ENCODE results near the gene ARTN. TPM values are rescaled to one million over a fixed set of nuclear protein-coding genes. Genes with fewer than 3 reads are reported as not detected.

Gene ARTN
- total and polyA plus RNA-seq, 2 experiments from 2014 or later, result 2.1 TPM; not detected in 1

DNA sequence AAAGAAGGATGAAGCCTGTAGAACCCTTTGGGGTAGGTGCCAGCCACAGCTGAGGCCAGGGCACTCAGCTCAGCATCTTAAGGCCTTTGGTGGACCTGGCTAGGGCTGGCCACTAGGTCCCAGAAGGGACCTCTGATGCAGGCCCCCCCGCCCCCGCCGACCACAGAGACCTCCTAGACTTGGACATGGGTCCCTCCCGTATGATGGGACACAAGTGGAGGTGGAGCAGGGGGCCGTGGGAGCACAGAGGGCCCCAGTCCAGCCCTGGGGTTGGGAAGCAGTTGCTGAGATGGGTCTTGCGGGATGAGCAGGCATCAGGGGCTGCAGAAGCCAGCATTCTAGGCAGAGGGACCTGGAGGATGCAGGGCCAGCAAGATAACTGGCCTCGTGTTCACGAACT lies 48.6 kb downstream of the ARTN start:
- no peak overlapping the region for H3K27ac ChIP-seq
- no peaks in the 10 kb centered on the region for H3K36me3 ChIP-seq (replicated peaks; ENCODE audit: insufficient read depth, low read depth)
- H2AFZ ChIP-seq, result no peak overlapping the region
- H4K20me1 ChIP-seq (ENCODE audit: insufficient read depth, poor library complexity, severe bottlenecking), result peaks cover 11% of the 10 kb centered on the region
- no peak overlapping the region for H3K4me3 ChIP-seq
- no peaks in the 10 kb centered on the region for H3K9me2 ChIP-seq (replicated peaks; ENCODE audit: insufficient read depth)
- no peak for DNase-seq (ENCODE audit: low spot score)
- TF ChIP-seq EZH2phosphoT487 (IDR thresholded peaks at IDR 0.05; ENCODE audit: low read depth, severe bottlenecking, unreplicated experiment) (no peak), EZH2 (IDR thresholded peaks at IDR 0.05; ENCODE audit: borderline replicate concordance) (no peak)
- TF ChIP-seq, protein P1, sequence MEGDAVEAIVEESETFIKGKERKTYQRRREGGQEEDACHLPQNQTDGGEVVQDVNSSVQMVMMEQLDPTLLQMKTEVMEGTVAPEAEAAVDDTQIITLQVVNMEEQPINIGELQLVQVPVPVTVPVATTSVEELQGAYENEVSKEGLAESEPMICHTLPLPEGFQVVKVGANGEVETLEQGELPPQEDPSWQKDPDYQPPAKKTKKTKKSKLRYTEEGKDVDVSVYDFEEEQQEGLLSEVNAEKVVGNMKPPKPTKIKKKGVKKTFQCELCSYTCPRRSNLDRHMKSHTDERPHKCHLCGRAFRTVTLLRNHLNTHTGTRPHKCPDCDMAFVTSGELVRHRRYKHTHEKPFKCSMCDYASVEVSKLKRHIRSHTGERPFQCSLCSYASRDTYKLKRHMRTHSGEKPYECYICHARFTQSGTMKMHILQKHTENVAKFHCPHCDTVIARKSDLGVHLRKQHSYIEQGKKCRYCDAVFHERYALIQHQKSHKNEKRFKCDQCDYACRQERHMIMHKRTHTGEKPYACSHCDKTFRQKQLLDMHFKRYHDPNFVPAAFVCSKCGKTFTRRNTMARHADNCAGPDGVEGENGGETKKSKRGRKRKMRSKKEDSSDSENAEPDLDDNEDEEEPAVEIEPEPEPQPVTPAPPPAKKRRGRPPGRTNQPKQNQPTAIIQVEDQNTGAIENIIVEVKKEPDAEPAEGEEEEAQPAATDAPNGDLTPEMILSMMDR (IDR thresholded peaks at IDR 0.05; ENCODE audit: poor library complexity), result no peak
- H3K27me3 ChIP-seq, result no peaks in the 10 kb centered on the region
- H3K4me1 ChIP-seq (ENCODE audit: insufficient read depth), result peaks cover 29% of the 10 kb centered on the region
- H3K4me2 ChIP-seq, result no peak overlapping the region
- 94% methylated on average over 8 of the region's 8 CpGs for WGBS (ENCODE audit: low lambda C conversion rate, missing lambda C conversion rate)
- H3K9me3 ChIP-seq (ENCODE audit: low read depth), result no peaks in the 10 kb centered on the region
- H3K79me2 ChIP-seq, result peaks cover 29% of the 10 kb centered on the region

DNA sequence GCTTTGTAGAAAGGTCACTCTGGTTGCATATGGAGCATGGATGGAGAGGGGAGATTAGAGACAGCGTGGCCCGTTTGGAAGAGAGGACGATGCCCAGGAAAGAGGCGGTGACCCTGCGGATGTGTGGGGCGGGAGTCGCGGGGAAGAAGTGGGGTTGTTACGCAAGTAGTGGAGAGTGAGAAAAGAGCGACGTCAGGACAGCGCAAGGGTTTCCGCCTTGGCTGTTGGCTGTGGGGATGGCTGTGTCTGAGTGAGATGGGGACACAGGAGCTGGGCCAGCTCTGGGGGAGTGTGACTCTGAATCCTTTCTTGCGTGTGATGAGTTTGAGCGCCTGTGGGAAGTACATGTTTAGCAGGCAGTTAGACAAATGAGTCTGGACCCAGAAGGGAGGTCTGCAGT lies 49.2 kb downstream of the ARTN start:
- Histone ChIP-seq H3K4me1 (ENCODE audit: insufficient read depth) (peaks cover 26% of the 10 kb centered on the region), H4K20me1 (ENCODE audit: insufficient read depth, poor library complexity, severe bottlenecking) (peaks cover 5% of the 10 kb centered on the region), H3K4me2 (no peak overlapping the region), H3K9me3 (ENCODE audit: low read depth) (no peaks in the 10 kb centered on the region), H3K79me2 (peaks cover 23% of the 10 kb centered on the region), H3K36me3 (replicated peaks; ENCODE audit: insufficient read depth, low read depth) (no peaks in the 10 kb centered on the region), H2AFZ (no peak overlapping the region), H3K27ac (no peak overlapping the region), H3K9me2 (replicated peaks; ENCODE audit: insufficient read depth) (no peaks in the 10 kb centered on the region), H3K27me3 (no peaks in the 10 kb centered on the region), H3K4me3 (no peak overlapping the region)
- no peak for DNase-seq (ENCODE audit: low spot score)
- 95% methylated on average over 15 of the region's 15 CpGs for WGBS (ENCODE audit: low lambda C conversion rate, missing lambda C conversion rate)
- TF ChIP-seq EZH2 (IDR thresholded peaks at IDR 0.05; ENCODE audit: borderline replicate concordance) (no peak), EZH2phosphoT487 (IDR thresholded peaks at IDR 0.05; ENCODE audit: low read depth, severe bottlenecking, unreplicated experiment) (no peak)
- TF ChIP-seq, protein P1 (IDR thresholded peaks at IDR 0.05; ENCODE audit: poor library complexity), result no peak

DNA sequence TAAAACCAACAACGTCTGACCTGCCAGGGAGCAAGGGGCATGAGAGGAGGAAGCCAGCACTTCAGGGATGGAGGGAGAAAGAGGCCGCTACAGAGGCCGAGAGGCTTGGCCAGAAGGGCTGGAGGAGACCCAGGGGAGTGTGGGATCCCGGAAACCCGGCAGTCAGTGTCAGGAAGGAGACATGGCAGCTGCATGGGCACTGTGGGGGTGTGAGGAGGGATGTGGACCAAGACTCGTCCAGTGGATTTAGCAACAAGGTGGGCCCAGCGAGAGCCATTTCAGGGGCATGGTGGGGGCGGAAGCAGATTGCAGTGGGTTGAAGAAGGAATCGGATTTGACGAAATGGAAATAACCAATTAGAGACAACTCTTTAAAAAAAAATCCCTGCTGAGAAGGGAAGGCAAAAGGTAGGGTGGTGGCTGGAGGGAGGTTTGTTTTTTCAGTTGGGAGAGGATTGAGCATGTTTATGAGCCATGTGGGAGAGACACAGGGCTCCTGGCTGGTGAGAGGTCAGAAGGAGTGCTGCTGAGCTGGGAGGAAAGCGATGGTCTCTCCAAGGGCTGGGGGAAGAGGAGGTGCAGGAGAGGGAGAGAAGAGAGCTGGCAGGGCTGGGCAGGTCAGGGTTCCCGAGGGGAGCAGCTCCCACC lies 49.8 kb downstream of the ARTN start:
- WGBS (ENCODE audit: low lambda C conversion rate, missing lambda C conversion rate), result 93% methylated on average over 12 of the region's 12 CpGs
- Histone ChIP-seq H3K27ac (no peak overlapping the region), H3K4me3 (no peak overlapping the region), H3K4me1 (ENCODE audit: insufficient read depth) (peaks cover 23% of the 10 kb centered on the region), H4K20me1 (ENCODE audit: insufficient read depth, poor library complexity, severe bottlenecking) (no peaks in the 10 kb centered on the region), H3K79me2 (peaks cover 21% of the 10 kb centered on the region), H3K9me3 (ENCODE audit: low read depth) (no peaks in the 10 kb centered on the region), H3K4me2 (no peak overlapping the region), H3K36me3 (replicated peaks; ENCODE audit: insufficient read depth, low read depth) (no peaks in the 10 kb centered on the region), H3K9me2 (replicated peaks; ENCODE audit: insufficient read depth) (no peaks in the 10 kb centered on the region), H2AFZ (no peak overlapping the region), H3K27me3 (no peaks in the 10 kb centered on the region)
- no peak for DNase-seq (ENCODE audit: low spot score)
- TF ChIP-seq EZH2phosphoT487 (IDR thresholded peaks at IDR 0.05; ENCODE audit: low read depth, severe bottlenecking, unreplicated experiment) (no peak), EZH2 (IDR thresholded peaks at IDR 0.05; ENCODE audit: borderline replicate concordance) (no peak)
- TF ChIP-seq, protein P1 (IDR thresholded peaks at IDR 0.05; ENCODE audit: poor library complexity), result no peak
